ENCODE data around the gene KIF1A. TPM values are rescaled to one million over a fixed set of nuclear protein-coding genes. Genes with fewer than 3 reads are reported as not detected.

Gene KIF1A
- polyA plus RNA-seq, 4 donors, result 7.4 to 11.6 (median 10.6) TPM

DNA sequence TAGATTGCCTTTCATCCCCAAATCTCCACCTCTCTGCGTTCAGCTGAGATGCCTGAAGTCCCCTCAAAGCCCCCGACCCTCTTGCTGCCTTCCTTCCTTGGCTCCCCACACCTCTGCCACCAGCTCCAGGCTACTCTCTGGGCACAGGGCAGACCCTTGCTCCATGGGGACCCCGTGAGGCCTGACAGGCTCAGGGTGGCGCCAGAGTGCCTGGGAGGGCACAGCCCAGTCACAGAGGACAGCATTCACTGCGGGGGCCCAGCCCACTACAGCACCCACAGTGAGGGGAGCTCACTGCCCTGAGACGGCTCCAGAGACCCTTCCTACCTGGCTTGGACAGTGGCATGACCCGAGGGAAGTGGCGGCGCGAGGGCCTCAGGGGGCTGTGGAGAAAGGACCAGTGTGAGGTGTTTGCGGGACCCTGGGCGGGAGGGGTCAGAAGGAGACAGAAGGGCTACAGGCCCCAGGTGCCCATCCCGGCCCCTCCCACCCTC is 77.4 kb downstream of the KIF1A start:
- no peak for DNase-seq (ENCODE audit: low read depth in 4 of 4, low spot score in 3 of 4)

DNA sequence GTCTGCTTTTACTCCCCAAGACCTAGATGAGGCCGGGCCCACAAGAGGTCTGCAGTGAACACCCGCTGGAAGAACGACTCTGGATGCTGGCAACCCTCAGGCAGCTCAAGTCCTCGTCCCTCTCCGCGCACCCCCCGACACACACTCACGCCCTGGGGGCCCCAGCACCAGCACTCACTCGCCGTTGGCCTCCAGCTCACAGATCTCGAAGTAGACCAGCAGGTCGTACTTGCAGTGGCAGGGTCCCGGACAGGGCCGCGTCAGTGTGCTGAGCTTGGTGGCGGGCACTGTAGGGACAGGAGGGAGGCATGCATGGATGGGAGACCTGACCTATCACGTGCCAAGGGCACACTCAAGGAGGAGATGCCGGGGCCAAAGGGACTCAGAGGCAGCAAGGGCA is 78.9 kb downstream of the KIF1A start:
- no peak for DNase-seq (ENCODE audit: low read depth in 4 of 4, low spot score in 3 of 4)

DNA sequence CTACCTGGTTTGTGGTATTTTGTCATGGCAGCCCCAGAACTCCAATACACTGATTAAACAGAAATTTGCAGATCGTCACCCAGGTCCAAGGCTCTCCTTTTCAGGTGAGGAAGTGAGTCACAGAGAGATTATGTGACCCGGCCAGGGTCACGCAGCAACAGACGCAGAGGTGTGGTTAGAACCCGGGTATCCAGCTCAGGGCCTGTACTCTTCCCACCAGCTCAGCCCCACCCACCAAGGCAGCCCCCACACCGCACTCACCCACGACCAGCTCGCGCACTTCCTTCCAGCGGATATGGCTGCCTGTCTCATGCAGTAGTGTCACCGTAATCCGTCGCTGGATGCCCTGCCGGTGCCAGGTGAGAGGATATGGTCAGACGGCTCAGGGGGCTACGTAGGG is 80.2 kb downstream of the KIF1A start:
- no peak for DNase-seq (ENCODE audit: low read depth in 4 of 4, low spot score in 3 of 4)

- DNase-seq (ENCODE audit: low read depth in 4 of 4, low spot score in 3 of 4), result no peak
These were observed 82.1 kb downstream of the KIF1A start for GRCh38 chr2:240737958-240738357.

GRCh38 chr2:240737512-240737911 is 82.5 kb downstream of the KIF1A start:
- DNase-seq (ENCODE audit: low read depth in 4 of 4, low spot score in 3 of 4), result no peak

DNA sequence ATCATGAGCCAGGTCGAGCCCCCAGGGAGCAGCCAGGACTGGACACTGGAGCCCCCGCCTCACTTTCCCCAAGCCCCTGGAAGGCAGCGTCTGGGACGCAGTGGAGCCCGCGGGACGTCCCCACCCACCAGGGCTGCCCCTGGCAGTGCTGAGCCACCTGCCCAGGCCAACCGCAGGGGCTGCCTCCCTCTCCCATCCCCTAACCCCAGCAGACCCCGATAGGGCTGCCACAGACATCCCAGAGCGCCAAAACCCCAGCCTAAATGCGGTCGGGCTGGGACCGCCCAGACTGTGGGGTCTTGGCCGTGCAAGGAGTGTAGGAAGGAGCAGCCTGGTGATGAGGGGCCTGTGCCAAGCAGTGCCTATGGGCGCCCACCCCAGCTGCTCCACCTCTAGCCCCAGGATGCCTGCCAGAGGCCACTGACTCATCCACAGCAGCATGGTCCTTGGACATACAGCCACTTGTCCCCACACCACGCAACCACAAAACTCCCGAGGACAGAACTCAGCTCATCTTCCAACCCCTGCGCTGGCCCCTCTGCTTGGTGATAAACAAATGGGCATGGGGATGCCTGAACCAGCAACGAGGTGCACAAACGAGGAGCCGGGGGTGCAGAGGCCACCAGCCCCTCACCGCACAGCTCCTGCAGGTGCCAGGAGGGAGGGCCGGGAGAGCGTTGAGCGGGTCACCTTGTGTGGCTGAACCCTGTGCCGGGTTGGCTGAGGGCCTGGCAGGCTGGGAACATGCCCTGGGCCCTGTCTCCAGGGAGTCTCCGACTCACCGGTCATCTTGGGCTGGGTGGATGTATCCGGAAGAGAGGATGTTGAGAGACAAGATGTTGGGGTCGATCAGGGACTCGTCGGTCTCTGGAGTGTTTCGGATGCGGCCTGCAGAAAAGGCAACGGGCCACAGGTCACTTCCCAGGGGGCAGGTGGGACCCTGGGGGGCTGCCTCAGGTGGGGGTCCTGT is 83.5 kb downstream of the KIF1A start:
- no peak for DNase-seq (ENCODE audit: low read depth in 4 of 4, low spot score in 3 of 4)

DNA sequence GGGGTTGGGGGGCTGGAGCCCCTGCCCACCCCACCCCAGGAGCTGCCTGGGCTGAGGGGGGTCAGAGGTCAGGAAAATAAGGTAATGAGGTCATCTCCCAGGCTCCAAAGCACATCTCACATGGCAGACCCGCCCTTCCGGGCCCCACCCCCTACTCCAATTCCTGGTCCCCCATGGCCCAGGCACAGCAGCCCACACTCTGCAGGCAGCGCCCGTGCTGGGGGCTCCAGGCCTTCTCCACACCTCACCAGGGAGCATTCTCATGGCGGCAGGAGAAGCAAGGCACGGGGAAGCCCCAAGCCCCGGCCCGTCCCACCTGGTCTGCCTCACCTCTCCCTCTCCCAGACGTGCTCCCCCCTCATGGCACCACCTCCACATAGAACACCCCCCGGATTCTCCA is 84.5 kb downstream of the KIF1A start:
- DNase-seq (ENCODE audit: low read depth in 4 of 4, low spot score in 3 of 4), result no peak

DNA sequence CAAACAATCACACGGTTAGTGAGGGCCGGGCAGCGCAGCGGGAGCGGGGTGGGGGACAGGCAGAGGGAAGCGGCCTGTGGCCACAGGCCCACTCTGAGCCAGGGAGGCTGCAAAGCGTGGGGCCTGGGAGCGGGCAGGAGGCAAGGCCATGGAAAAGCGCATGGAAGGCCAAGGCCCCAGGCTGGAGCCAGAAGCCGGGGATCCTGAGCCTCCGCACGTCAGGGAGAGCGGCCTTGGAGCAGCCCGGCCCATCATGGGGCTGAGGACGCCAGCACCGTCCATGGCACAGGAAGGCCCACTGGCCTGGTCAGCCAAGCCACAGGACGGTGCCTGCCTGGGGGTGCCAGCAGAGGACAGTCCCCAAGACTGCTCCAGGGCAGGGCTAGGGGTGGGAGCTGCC is 85.3 kb downstream of the KIF1A start:
- no peak for DNase-seq (ENCODE audit: low read depth in 4 of 4, low spot score in 3 of 4)

GRCh38 chr2:240733803-240734495 is 86.1 kb downstream of the KIF1A start:
- no peak for DNase-seq (ENCODE audit: low read depth in 4 of 4, low spot score in 3 of 4)

- DNase-seq (ENCODE audit: low read depth in 4 of 4, low spot score in 3 of 4), result no peak
These were observed 87.0 kb downstream of the KIF1A start for GRCh38 chr2:240732911-240733622.

DNA sequence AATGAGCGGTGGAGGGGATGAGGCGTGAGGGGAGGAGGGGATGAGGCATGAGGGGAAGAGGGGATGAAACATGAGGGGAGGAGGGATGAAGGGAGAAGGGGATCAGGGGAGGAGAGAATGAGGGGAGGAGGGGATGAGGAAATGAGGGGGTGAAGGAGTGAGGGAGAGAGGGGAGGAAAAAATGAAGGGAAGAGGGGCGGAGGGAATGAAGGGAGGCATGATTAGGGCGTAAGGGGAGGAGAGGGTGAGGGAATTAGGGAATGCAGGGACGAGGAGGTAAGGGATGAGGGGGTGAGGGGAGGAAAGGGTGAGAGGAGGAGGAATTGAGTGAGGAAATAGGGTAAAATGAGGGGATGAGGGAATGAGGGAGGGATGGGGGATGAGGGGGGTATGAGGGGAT is 87.8 kb downstream of the KIF1A start:
- no peak for DNase-seq (ENCODE audit: low read depth in 4 of 4, low spot score in 3 of 4)

DNA sequence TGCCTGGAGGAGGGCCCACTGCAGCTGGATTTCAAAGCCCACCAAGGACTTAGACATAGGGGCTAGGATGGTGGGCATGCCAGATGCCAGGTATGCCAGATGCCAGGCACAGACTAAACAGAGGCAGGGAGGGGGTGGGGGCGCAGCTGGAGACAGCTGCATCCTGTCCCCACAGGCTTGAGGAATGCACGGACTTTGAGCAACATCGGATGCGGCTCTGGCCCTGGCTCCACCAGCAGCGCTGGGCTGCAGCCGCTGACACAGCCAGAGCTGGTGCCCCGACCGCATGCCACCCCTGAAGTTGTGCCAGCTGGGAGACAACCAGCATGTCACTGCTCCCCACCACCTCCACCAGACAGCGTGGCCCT is 88.9 kb downstream of the KIF1A start:
- DNase-seq (ENCODE audit: low read depth in 4 of 4, low spot score in 3 of 4), result no peak

DNA sequence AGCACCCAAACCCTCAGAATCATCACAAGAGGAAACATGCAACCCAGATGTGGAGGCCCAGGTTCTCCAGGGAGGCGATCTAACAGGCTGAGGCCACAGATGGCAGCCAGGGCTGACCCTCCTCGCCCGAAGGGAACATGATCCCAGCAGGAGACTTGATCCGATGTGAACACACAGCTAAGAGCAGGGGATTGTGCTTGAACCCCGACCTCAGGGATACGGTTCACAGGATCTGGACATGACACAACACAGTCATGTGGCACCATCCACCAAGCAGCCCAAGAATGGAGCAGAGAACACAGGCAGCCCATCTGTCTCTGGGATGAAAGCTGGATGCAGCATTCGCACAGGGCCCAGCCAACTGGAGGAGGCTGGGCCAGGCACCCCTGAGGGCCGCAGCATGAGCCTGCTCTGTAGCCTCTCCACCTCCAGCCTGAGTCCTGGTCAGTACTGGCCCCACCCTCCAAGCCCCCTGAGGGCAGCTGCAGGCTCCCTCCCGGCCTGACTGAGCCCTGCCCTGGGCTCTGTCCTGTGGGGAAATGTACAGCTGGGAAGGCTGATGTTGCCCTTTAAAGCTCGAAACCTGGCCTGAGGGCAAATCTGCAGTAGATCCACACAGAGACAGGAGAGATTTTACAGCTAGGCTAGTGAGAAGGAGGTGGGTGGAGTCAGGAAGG is 89.4 kb downstream of the KIF1A start:
- DNase-seq (ENCODE audit: low read depth in 4 of 4, low spot score in 3 of 4), result no peak

DNA sequence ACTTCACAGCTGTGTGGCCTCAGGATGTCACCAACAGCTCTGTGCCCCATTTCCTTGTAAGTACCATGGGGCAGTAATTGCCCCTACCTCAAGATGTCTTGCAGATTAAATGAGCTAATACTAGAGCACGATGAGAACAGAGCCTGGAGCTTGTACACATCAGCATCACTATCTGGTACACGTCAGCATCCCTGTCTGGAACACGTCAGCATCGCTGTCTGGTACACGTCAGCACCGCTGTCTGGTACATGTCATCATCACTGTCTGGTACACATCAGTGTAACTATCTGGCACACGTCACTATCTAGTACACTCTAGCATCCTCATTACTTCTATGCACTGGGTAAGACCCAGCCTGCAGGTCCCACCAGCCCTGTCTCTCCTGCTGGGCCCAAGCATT is 91.2 kb downstream of the KIF1A start:
- no peak for DNase-seq (ENCODE audit: low read depth in 4 of 4, low spot score in 3 of 4)

DNA sequence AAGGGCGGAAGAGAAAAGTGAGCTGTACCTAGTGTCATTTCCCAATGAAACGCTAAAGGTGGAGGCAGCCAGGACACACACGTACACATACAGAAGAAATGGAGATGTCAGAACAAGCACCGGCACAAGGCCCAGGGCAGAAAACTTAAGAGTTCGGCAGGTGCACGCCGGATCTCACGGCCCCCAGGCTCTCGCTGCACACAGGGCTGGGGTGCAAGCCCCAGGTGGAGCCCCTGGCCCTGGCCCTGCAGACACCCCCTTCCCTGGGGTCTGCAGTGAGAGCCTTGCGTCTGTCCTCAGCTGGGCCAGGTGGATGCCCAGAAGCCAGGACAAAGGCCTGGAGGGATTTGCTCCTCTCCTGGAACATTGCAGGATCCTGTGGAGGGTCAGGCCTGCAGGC is 91.7 kb downstream of the KIF1A start:
- DNase-seq (ENCODE audit: low read depth in 4 of 4, low spot score in 3 of 4), result no peak

GRCh38 chr2:240727913-240728312 is 92.1 kb downstream of the KIF1A start:
- no peak for DNase-seq (ENCODE audit: low read depth in 4 of 4, low spot score in 3 of 4)

DNA sequence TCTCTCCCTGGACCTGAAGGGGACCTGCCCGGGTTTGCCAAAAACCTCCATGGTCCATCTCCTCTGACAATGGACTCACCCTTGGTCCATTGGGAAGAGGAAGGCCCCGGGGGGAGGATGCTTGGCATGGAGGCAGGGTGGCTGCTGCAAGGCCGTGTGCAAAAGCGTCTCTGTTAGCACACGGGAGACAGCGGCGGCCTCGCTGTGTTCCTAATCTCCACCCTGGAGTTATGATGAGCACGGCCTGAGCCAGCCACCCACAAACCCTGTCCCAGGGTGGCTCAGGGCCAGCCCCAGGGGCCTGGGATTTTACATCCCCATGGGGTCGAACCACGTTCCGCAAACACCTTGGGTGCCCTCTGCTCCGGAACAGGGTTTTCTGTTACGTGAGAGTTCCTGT is 92.6 kb downstream of the KIF1A start:
- no peak for DNase-seq (ENCODE audit: low read depth in 4 of 4, low spot score in 3 of 4)

DNA sequence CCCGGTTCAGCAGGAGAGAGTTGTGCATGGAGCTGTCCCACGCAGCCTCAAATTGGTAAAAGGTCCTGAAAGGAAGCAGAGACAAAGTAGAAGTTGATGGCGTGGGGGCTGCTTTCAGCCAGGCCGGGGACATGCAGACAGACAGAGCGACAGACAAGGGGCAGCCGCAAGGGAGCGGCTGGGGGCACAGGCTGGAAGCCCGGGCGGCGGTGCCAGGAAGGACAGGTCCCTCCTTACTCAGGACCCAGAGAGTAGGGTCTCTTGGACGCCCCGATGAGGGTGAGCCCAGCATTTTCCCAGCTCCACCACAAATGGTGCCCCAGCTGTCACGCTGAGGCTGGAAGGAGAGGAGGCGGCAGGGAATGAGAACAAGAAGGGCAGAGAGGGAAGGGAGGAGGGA is 93.1 kb downstream of the KIF1A start:
- no peak for DNase-seq (ENCODE audit: low read depth in 4 of 4, low spot score in 3 of 4)

DNA sequence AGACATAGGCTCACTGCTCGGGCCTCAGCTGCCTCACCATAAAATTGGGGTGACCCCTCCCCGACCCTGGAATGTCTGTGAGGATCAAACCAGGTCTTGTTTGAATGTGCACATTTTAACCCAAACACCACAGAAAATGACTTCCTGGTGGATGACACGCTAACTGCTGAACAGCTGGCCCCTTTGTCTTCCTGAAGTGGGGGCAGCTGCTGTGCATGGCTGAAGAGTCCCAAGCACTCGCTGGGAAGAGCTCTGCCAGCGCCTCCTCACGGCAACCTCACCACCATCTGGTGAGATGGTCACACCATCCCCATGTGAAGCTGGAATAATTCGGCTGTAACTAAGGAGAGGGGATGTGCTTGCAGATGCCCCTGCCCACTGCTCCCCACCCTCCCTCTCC is 94.3 kb downstream of the KIF1A start:
- no peak for DNase-seq (ENCODE audit: low read depth in 4 of 4, low spot score in 3 of 4)

GRCh38 chr2:240725266-240725665 is 94.8 kb downstream of the KIF1A start:
- no peak for DNase-seq (ENCODE audit: low read depth in 4 of 4, low spot score in 3 of 4)

GRCh38 chr2:240724431-240724830 is 95.6 kb downstream of the KIF1A start:
- DNase-seq (ENCODE audit: low read depth in 4 of 4, low spot score in 3 of 4), result no peak
